Activated T-helper 17 cell treated with anti-CD3 and anti-CD28 coated beads, Interleukin-2, amount 50 U/mL, for 72 hours (primary cell): ENCODE data around the gene PFN4. TPM values are rescaled to one million over a fixed set of nuclear protein-coding genes. Genes with fewer than 3 reads are reported as not detected.
A peak's percentile ranks its signal among the peaks of the same experiment; 100 is the strongest.
"Not testable (repeated sequence)": the region's sequence is repeated elsewhere in the genome, so short reads cannot be mapped to it uniquely, and the experiment has no call there.

ENCODE experiments used
- ATAC-seq: fragments of 150-1000 bp; cut with Tn5 transposase; replicated peaks from 2 replicates; pipeline ENCODE4 v1.10.0; 2021; ENCODE audit warnings: mild to moderate bottlenecking, moderate library complexity
- H3K27ac Mint-ChIP-seq: one replicate; pipeline ENCODE4 v1.8.0; 2022; ENCODE audit warnings: mixed read lengths
- H3K27me3 Mint-ChIP-seq: one replicate; pipeline ENCODE4 v1.8.0; 2022; ENCODE audit warnings: mixed read lengths
- H3K36me3 Mint-ChIP-seq: one replicate; pipeline ENCODE4 v1.8.0; 2022; ENCODE audit warnings: low read depth, mild to moderate bottlenecking, mixed read lengths
- H3K4me1 Mint-ChIP-seq: one replicate; pipeline ENCODE4 v1.8.0; 2022; ENCODE audit warnings: mixed read lengths
- H3K4me3 Mint-ChIP-seq: one replicate; pipeline ENCODE4 v1.8.0; 2022; ENCODE audit warnings: mild to moderate bottlenecking, mixed read lengths
- H3K9me3 Mint-ChIP-seq: one replicate; pipeline ENCODE4 v1.8.0; 2022; ENCODE audit warnings: mixed read lengths
- total RNA-seq, 2 donors: library from RNA; stranded (reverse); gene quantifications; one replicate each; pipeline ENCODE4 v1.2.3, GENCODE V29; 2022

Gene PFN4
- total RNA-seq, 2 donors from 2014 or later, result 0.82 TPM; not detected in 1

- ATAC-seq, result no peak
- no peaks in the 10 kb centered on the region for H3K9me3 Mint-ChIP-seq
These were observed 917 bp upstream of the PFN4 start for GRCh38 chr2:24123922-24124580.

GRCh38 chr2:24122366-24123194, 554 bp downstream of the PFN4 start:
- Mint-ChIP-seq H3K36me3 (no peaks in the 10 kb centered on the region), H3K4me1 (peaks cover 5% of the 10 kb centered on the region), H3K27me3 (no peaks in the 10 kb centered on the region), H3K27ac (peak overlapping the region; percentile 88), H3K9me3 (no peaks in the 10 kb centered on the region), H3K4me3 (peak overlapping the region; percentile 81)
- ATAC-seq, result no peak

More at GRCh38 chr2:24123922-24124580, 917 bp upstream of the PFN4 start:
- Mint-ChIP-seq H3K4me3 (peak overlapping the region; percentile 79), H3K4me1 (peaks cover 5% of the 10 kb centered on the region), H3K36me3 (no peaks in the 10 kb centered on the region), H3K27ac (peak overlapping the region; percentile 74), H3K27me3 (no peaks in the 10 kb centered on the region)

- Mint-ChIP-seq H3K4me3 (no peak overlapping the region), H3K27me3 (no peaks in the 10 kb centered on the region), H3K4me1 (peaks cover 5% of the 10 kb centered on the region), H3K36me3 (no peaks in the 10 kb centered on the region), H3K9me3 (no peaks in the 10 kb centered on the region), H3K27ac (no peak overlapping the region)
- ATAC-seq, result no peak
These were observed 1.7 kb downstream of the PFN4 start for GRCh38 chr2:24121469-24121868.

- H3K36me3 Mint-ChIP-seq, result no peaks in the 10 kb centered on the region
- ATAC-seq, result no peak
- no peak overlapping the region for H3K27ac Mint-ChIP-seq
- peaks cover 5% of the 10 kb centered on the region for H3K4me1 Mint-ChIP-seq
- H3K4me3 Mint-ChIP-seq, result no peak overlapping the region
- H3K27me3 Mint-ChIP-seq, result no peaks in the 10 kb centered on the region
- H3K9me3 Mint-ChIP-seq, result no peaks in the 10 kb centered on the region
These were observed 2.1 kb downstream of the PFN4 start for GRCh38 chr2:24121066-24121465.

- Mint-ChIP-seq H3K4me1 (peaks cover under 1% of the 10 kb centered on the region), H3K4me3 (no peak overlapping the region), H3K36me3 (no peaks in the 10 kb centered on the region), H3K27me3 (no peaks in the 10 kb centered on the region), H3K27ac (no peak overlapping the region), H3K9me3 (peaks cover 3% of the 10 kb centered on the region)
- ATAC-seq, result no peak
These were observed 5.2 kb downstream of the PFN4 start for GRCh38 chr2:24117902-24118301.

- no peaks in the 10 kb centered on the region for H3K36me3 Mint-ChIP-seq
- peaks cover 5% of the 10 kb centered on the region for H3K4me1 Mint-ChIP-seq
- peaks cover 3% of the 10 kb centered on the region for H3K9me3 Mint-ChIP-seq
- no peaks in the 10 kb centered on the region for H3K27me3 Mint-ChIP-seq
- H3K27ac Mint-ChIP-seq, result no peak overlapping the region
- no peak for ATAC-seq
- no peak overlapping the region for H3K4me3 Mint-ChIP-seq
These were observed 8.1 kb downstream of the PFN4 start for GRCh38 chr2:24115057-24115456.

- H3K9me3 Mint-ChIP-seq, result peaks cover 8% of the 10 kb centered on the region
- H3K27ac Mint-ChIP-seq, result no peak overlapping the region
- no peaks in the 10 kb centered on the region for H3K27me3 Mint-ChIP-seq
- H3K4me1 Mint-ChIP-seq, result peaks cover 5% of the 10 kb centered on the region
- no peak overlapping the region for H3K4me3 Mint-ChIP-seq
- H3K36me3 Mint-ChIP-seq, result no peaks in the 10 kb centered on the region
- no peak for ATAC-seq
These were observed 11.7 kb downstream of the PFN4 start for GRCh38 chr2:24111407-24111901.

GRCh38 chr2:24110660-24111303, 12.4 kb downstream of the PFN4 start:
- Mint-ChIP-seq H3K4me3 (no peak overlapping the region), H3K9me3 (peaks cover 10% of the 10 kb centered on the region), H3K36me3 (no peaks in the 10 kb centered on the region), H3K27ac (no peak overlapping the region), H3K27me3 (no peaks in the 10 kb centered on the region), H3K4me1 (peaks cover 5% of the 10 kb centered on the region)
- peak; percentile 50 for ATAC-seq

- not testable (repeated sequence) for ATAC-seq, H3K4me1 Mint-ChIP-seq, H3K27ac Mint-ChIP-seq, H3K36me3 Mint-ChIP-seq, H3K27me3 Mint-ChIP-seq, H3K4me3 Mint-ChIP-seq
- H3K9me3 Mint-ChIP-seq, result peaks cover 13% of the 10 kb centered on the region
These were observed 13.7 kb downstream of the PFN4 start for GRCh38 chr2:24109431-24109830.

- no peak overlapping the region for H3K27ac Mint-ChIP-seq
- peaks cover 10% of the 10 kb centered on the region for H3K36me3 Mint-ChIP-seq
- H3K4me1 Mint-ChIP-seq, result no peaks in the 10 kb centered on the region
- H3K4me3 Mint-ChIP-seq, result no peak overlapping the region
- no peak for ATAC-seq
- H3K27me3 Mint-ChIP-seq, result no peaks in the 10 kb centered on the region
- H3K9me3 Mint-ChIP-seq, result peaks cover 11% of the 10 kb centered on the region
These were observed 15.8 kb downstream of the PFN4 start for GRCh38 chr2:24107336-24107735.

- no peak for ATAC-seq
- Mint-ChIP-seq H3K4me3 (no peak overlapping the region), H3K4me1 (no peaks in the 10 kb centered on the region), H3K36me3 (peaks cover 14% of the 10 kb centered on the region), H3K9me3 (peaks cover 11% of the 10 kb centered on the region), H3K27ac (no peak overlapping the region), H3K27me3 (no peaks in the 10 kb centered on the region)
These were observed 16.3 kb downstream of the PFN4 start for GRCh38 chr2:24106786-24107185.

- ATAC-seq, result no peak
- Mint-ChIP-seq H3K9me3 (peaks cover 11% of the 10 kb centered on the region), H3K4me1 (no peaks in the 10 kb centered on the region), H3K27ac (no peak overlapping the region), H3K36me3 (peaks cover 14% of the 10 kb centered on the region), H3K27me3 (no peaks in the 10 kb centered on the region), H3K4me3 (no peak overlapping the region)
These were observed 17.3 kb downstream of the PFN4 start for GRCh38 chr2:24105816-24106215.

GRCh38 chr2:24104906-24105305, 18.2 kb downstream of the PFN4 start:
- Mint-ChIP-seq H3K27me3 (no peaks in the 10 kb centered on the region), H3K4me3 (no peak overlapping the region), H3K9me3 (peaks cover 11% of the 10 kb centered on the region), H3K27ac (no peak overlapping the region), H3K4me1 (no peaks in the 10 kb centered on the region), H3K36me3 (peaks cover 14% of the 10 kb centered on the region)
- ATAC-seq, result no peak

GRCh38 chr2:24104110-24104650, 19.0 kb downstream of the PFN4 start:
- ATAC-seq, result no peak
- peaks cover 14% of the 10 kb centered on the region for H3K36me3 Mint-ChIP-seq
- H3K9me3 Mint-ChIP-seq, result peaks cover 11% of the 10 kb centered on the region
- H3K4me1 Mint-ChIP-seq, result no peaks in the 10 kb centered on the region
- no peaks in the 10 kb centered on the region for H3K27me3 Mint-ChIP-seq
- no peak overlapping the region for H3K27ac Mint-ChIP-seq
- H3K4me3 Mint-ChIP-seq, result no peak overlapping the region
